IMR-90 (cell line): ENCODE measurements around the gene CDKN2A. TPM values are rescaled to one million over a fixed set of nuclear protein-coding genes. Genes with fewer than 3 reads are reported as not detected.

Experiments
- ATAC-seq: fragments of 200-7000 bp; cut with Tn5 transposase; 2 replicates; pipeline ENCODE4 v1.9.1; 2020; ENCODE audit warnings: low read depth, mild to moderate bottlenecking, moderate library complexity
- BruUV-seq: library from RNA; stranded (reverse); fragments of 400-500 nt; replicated peaks from 2 replicates; lab custom pipeline; 2021; lab: Mats Ljungman, UMichigan
- CTCF ChIA-PET: fragments of 300-600 bp; formaldehyde crosslinking; extraction: SDS; loops from one replicate; lab custom pipeline; 2021; ENCODE audit warnings: antibody characterized with exemption; lab: Yijun Ruan, JAX
- POLR2A ChIA-PET: fragments of 300-600 bp; sonication (Branson Sonifier 250); formaldehyde crosslinking; loops from one replicate; lab custom pipeline; 2022; ENCODE audit warnings: antibody characterized with exemption; ENCODE audit not compliant: unreplicated experiment; lab: Charles Lee
- DNase-seq: peaks from one replicate; pipeline ENCODE4 v3.0.0; 2013
- H2AFZ ChIP-seq: replicated peaks from 2 replicates; pipeline ENCODE3; 2013; ENCODE audit warnings: low read length, mild to moderate bottlenecking; ENCODE audit not compliant: poor library complexity
- H2AK5ac ChIP-seq: 2 replicates; pipeline ENCODE4 v1.6.1; 2013; ENCODE audit warnings: low read depth, low read length, inconsistent platforms
- H2AK9ac ChIP-seq: replicated peaks from 2 replicates; pipeline ENCODE3; 2013; ENCODE audit warnings: mild to moderate bottlenecking, low read depth, low read length, moderate library complexity; ENCODE audit not compliant: poor library complexity
- H2BK120ac ChIP-seq: 2 replicates; pipeline ENCODE4 v1.6.1; 2013; ENCODE audit warnings: low read depth, low read length, inconsistent platforms
- H2BK15ac ChIP-seq: 3 replicates; pipeline ENCODE4 v1.6.1; 2013; ENCODE audit warnings: low read depth, low read length, inconsistent platforms
- H2BK20ac ChIP-seq: 2 replicates; pipeline ENCODE4 v1.6.1; 2013; ENCODE audit warnings: low read depth, mild to moderate bottlenecking, inconsistent platforms, low read length, moderate library complexity
- H2BK5ac ChIP-seq: 2 replicates; pipeline ENCODE4 v1.6.1; 2013; ENCODE audit warnings: mild to moderate bottlenecking, low read depth, low read length, inconsistent platforms; ENCODE audit not compliant: poor library complexity, severe bottlenecking
- H3K14ac ChIP-seq: replicated peaks from 2 replicates; pipeline ENCODE4 v1.6.1; 2013; ENCODE audit warnings: low read depth, low read length, inconsistent platforms
- H3K18ac ChIP-seq: 2 replicates; pipeline ENCODE4 v1.6.1; 2013; ENCODE audit warnings: low read depth, low read length, control low read depth
- H3K23ac ChIP-seq: 2 replicates; pipeline ENCODE4 v1.6.1; 2013; ENCODE audit warnings: low read depth, low read length, inconsistent platforms
- H3K27ac ChIP-seq: 2 replicates; pipeline ENCODE4 v1.5.1; 2013; ENCODE audit warnings: mild to moderate bottlenecking, control low read depth, low read length; ENCODE audit not compliant: insufficient read depth
- H3K27me3 ChIP-seq: 2 replicates; pipeline ENCODE4 v1.6.1; 2013; ENCODE audit warnings: low read length; ENCODE audit not compliant: control insufficient read depth, insufficient read depth
- H3K36me3 ChIP-seq: 2 replicates; pipeline ENCODE4 v1.6.1; 2013; ENCODE audit warnings: low read length, mixed read lengths; ENCODE audit not compliant: control insufficient read depth, insufficient read depth
- H3K4ac ChIP-seq: 2 replicates; pipeline ENCODE4 v1.6.1; 2013; ENCODE audit warnings: low read depth, low read length, inconsistent platforms
- H3K4me1 ChIP-seq: 2 replicates; pipeline ENCODE4 v1.6.1; 2013; ENCODE audit warnings: low read length, mixed read lengths; ENCODE audit not compliant: control insufficient read depth, insufficient read depth
- H3K4me2 ChIP-seq: 2 replicates; pipeline ENCODE4 v1.6.1; 2013; ENCODE audit warnings: low read depth, mild to moderate bottlenecking, control low read depth, low read length, moderate library complexity
- H3K4me3 ChIP-seq: 2 replicates; pipeline ENCODE4 v1.5.1; 2013; ENCODE audit warnings: low read depth, mild to moderate bottlenecking, control low read depth, low read length, moderate library complexity; ENCODE audit not compliant: insufficient read depth
- H3K56ac ChIP-seq: 2 replicates; pipeline ENCODE4 v1.6.1; 2013; ENCODE audit warnings: low read length, inconsistent platforms; ENCODE audit not compliant: insufficient read depth; ENCODE audit errors: extremely low read depth
- H3K79me1 ChIP-seq, 2 experiments: 2 replicates each; pipeline ENCODE4 v1.6.1; 2013; ENCODE audit warnings: low read length in 2 of 2, inconsistent platforms in 1 of 2, low read depth in 1 of 2
- H3K9ac ChIP-seq: 2 replicates; pipeline ENCODE4 v1.6.1; 2013; ENCODE audit warnings: low read depth, low read length, control low read depth
- H3K9me1 ChIP-seq: 2 replicates; pipeline ENCODE4 v1.6.1; 2013; ENCODE audit warnings: low read length, inconsistent platforms; ENCODE audit not compliant: insufficient read depth
- H3K9me3 ChIP-seq: 2 replicates; pipeline ENCODE4 v1.6.1; 2013; ENCODE audit warnings: low read length; ENCODE audit not compliant: control insufficient read depth, insufficient read depth
- H4K20me1 ChIP-seq: 2 replicates; pipeline ENCODE4 v1.6.1; 2013; ENCODE audit warnings: low read length, inconsistent platforms; ENCODE audit not compliant: insufficient read depth
- H4K5ac ChIP-seq: 2 replicates; pipeline ENCODE4 v1.6.1; 2013; ENCODE audit warnings: mild to moderate bottlenecking, low read depth, low read length, control low read depth
- H4K8ac ChIP-seq, 2 experiments: 2 replicates each; pipeline ENCODE4 v1.6.1; 2013; ENCODE audit warnings: low read depth in 2 of 2, low read length in 2 of 2, control low read depth in 1 of 2, inconsistent platforms in 1 of 2
- H4K91ac ChIP-seq: 2 replicates; pipeline ENCODE4 v1.6.1; 2013; ENCODE audit warnings: low read depth, low read length, inconsistent platforms; ENCODE audit not compliant: insufficient read depth
- CEBPB ChIP-seq: IDR thresholded peaks from 2 replicates; pipeline ENCODE4 v1.6.1; 2012; ENCODE audit warnings: low read depth, low read length, improper control_type of control experiment
- RAD21 ChIP-seq: IDR thresholded peaks from 2 replicates; pipeline ENCODE4 v1.6.1; 2012; ENCODE audit warnings: low read length, improper control_type of control experiment
- WGBS, 2 experiments: methylation state at CpG; one replicate each; pipeline versions ENCODE4 v1.1.5 to v1.1.7; 2013; ENCODE audit warnings: missing lambda C conversion rate in 2 of 2; ENCODE audit not compliant: insufficient read length in 1 of 2; ENCODE audit errors: extremely low coverage in 2 of 2; 5-methylcytosine and 5-hydroxymethylcytosine counted together
- dilution Hi-C: fragments of 300-500 bp; cut with HindIII; formaldehyde crosslinking; loops from one replicate; pipeline ENCODE4 v1.14.3; 2018; ENCODE audit warnings: low sequenced_read_pairs; ENCODE audit not compliant: unreplicated experiment
- in situ Hi-C: fragments of 300-500 bp; cut with MboI; formaldehyde crosslinking; loops from 3 replicates; pipeline ENCODE4 v1.14.3; 2019; ENCODE audit warnings: low sequenced_read_pairs, inconsistent platforms, mixed read lengths
- intact Hi-C: fragments of 100-400 bp; cut with micrococcal nuclease; formaldehyde crosslinking; loops from 2 replicates; pipeline ENCODE4 v1.10.0; 2022
- polyA plus RNA-seq, 3 experiments: library from polyadenylated mRNA; depleted of rRNA; stranded (reverse); fragments of >200 nt; gene quantifications; 2 replicates each; pipeline ENCODE4 v1.2.3, GENCODE V29; 2012; ENCODE audit warnings: low replicate concordance in 1 of 3
- total RNA-seq: library from RNA; depleted of rRNA; stranded (reverse); fragments of >200 nt; gene quantifications from 2 replicates; pipeline ENCODE4 v1.2.3, GENCODE V29; 2012

CDKN2A gene
- total and polyA plus RNA-seq, 2 of the 4 experiments (the other 2 are of a cell fraction): 11.3 to 75.3 TPM

- H3K36me3 ChIP-seq: peaks cover 7% of the 10 kb centered on the region; the same call in 1 of the 2 replicates
- DNase-seq (no peak), ATAC-seq (peak; percentile 5; the same call in 1 of the 2 replicates)
- peak overlapping the region; percentile 62 for H3K9ac ChIP-seq
- H3K56ac ChIP-seq: no peak overlapping the region
- no peaks in the 10 kb centered on the region for H3K4me1 ChIP-seq
- H2BK5ac ChIP-seq: no peak overlapping the region
- H3K4me2 ChIP-seq: peak overlapping the region; percentile 90
- dilution Hi-C loops: no loop called here
- no peak overlapping the region for H2BK120ac ChIP-seq
- peak overlapping the region; percentile 43 for H2AK9ac ChIP-seq
- H3K79me1 ChIP-seq: no peaks in the 10 kb centered on the region
- 0 out of 2 replicates have a peak overlapping the region, but pooled peaks have one; percentile 9 for H3K27ac ChIP-seq
- H2AFZ ChIP-seq: peak overlapping the region; percentile 88
- no peak overlapping the region for H4K5ac ChIP-seq
- ChIA-PET POLR2A (no interaction called here), CTCF (no interaction called here)
- H4K8ac ChIP-seq: no peak overlapping the region
- H2AK5ac ChIP-seq: no peak overlapping the region
- no peak for TF ChIP-seq RAD21
- no peak for TF ChIP-seq CEBPB
- 0% methylated on average over 12 of the region's 21 CpGs; no CpG with 5 or more reads in 1 of the 2 experiments for WGBS, 2 experiments
- no TSS peak for BruUV-seq
- H3K9me3 ChIP-seq: peaks cover 9% of the 10 kb centered on the region; the same call in 1 of the 2 replicates
- peaks cover 3% of the 10 kb centered on the region; the same call in 1 of the 2 replicates for H4K20me1 ChIP-seq
- H3K4ac ChIP-seq: no peak overlapping the region
- no peak overlapping the region for H2BK15ac ChIP-seq
- no peak overlapping the region for H3K18ac ChIP-seq
- no peak overlapping the region for H3K23ac ChIP-seq
- H3K27me3 ChIP-seq: peaks cover 58% of the 10 kb centered on the region
- in situ Hi-C loops: no loop called here
- no peak overlapping the region for H2BK20ac ChIP-seq
- peak overlapping the region; percentile 75 for H3K4me3 ChIP-seq
- H3K14ac ChIP-seq: no peak overlapping the region
- intact Hi-C loops: no loop called here
- H3K9me1 ChIP-seq: no peaks in the 10 kb centered on the region
- no peak overlapping the region for H4K91ac ChIP-seq
These were observed 19.9 kb downstream of the CDKN2A start for GRCh38 chr9:21974343-21974721.
